Spleen (tissue), 11 donors: Measurements from ENCODE around the gene TFG. TPM values are rescaled to one million over a fixed set of nuclear protein-coding genes. Genes with fewer than 3 reads are reported as not detected.
A peak's percentile ranks its signal among the peaks of the same experiment; 100 is the strongest.

ENCODE experiments used
- DNase-seq: peaks from one replicate; pipeline ENCODE4 v3.0.0-alpha.2; 2020
- H3K27ac ChIP-seq, 8 donors: fragments of 200-600 bp; sonication (generic) in 7 of 8; 1 replicate in 4 of 8; 2 replicates in 4 of 8; pipeline versions ENCODE4 v1.5.0 to v1.8.0; 2016 to 2021; ENCODE audit warnings: inconsistent platforms in 4 of 8, mild to moderate bottlenecking in 4 of 8, moderate library complexity in 1 of 8
- H3K27me3 ChIP-seq, 7 donors: fragments of 200-600 bp; sonication (generic) in 6 of 7; replicated peaks in 1 of 7; 1 replicate in 4 of 7; 2 replicates in 3 of 7; pipeline versions ENCODE4 v1.5.0 to v1.8.0; 2016 to 2021; ENCODE audit warnings: inconsistent platforms in 3 of 7, mild to moderate bottlenecking in 1 of 7
- H3K36me3 ChIP-seq, 6 donors: fragments of 200-600 bp; sonication (generic) in 5 of 6; 1 replicate in 4 of 6; 2 replicates in 2 of 6; pipeline versions ENCODE4 v1.5.0 to v1.8.0; 2016 to 2021; ENCODE audit warnings: inconsistent platforms in 2 of 6
- H3K4me1 ChIP-seq, 6 donors: fragments of 200-600 bp; sonication (generic) in 5 of 6; 1 replicate in 3 of 6; 2 replicates in 3 of 6; pipeline versions ENCODE4 v1.5.0 to v1.8.0; 2016 to 2021; ENCODE audit warnings: inconsistent platforms in 3 of 6
- H3K4me3 ChIP-seq, 8 donors: fragments of 200-600 bp; sonication (generic) in 7 of 8; 1 replicate in 4 of 8; 2 replicates in 4 of 8; pipeline versions ENCODE4 v1.5.0 to v1.8.0; 2016 to 2021; ENCODE audit warnings: inconsistent platforms in 4 of 8, mild to moderate bottlenecking in 4 of 8, moderate library complexity in 2 of 8
- H3K9me3 ChIP-seq, 8 donors: fragments of 200-600 bp; sonication (generic) in 7 of 8; 1 replicate in 4 of 8; 2 replicates in 4 of 8; pipeline versions ENCODE4 v1.5.0 to v1.8.0; 2016 to 2021; ENCODE audit warnings: inconsistent platforms in 4 of 8
- POLR2A ChIP-seq, 3 donors: fragments of 450-650 bp; IDR thresholded peaks; one replicate each; pipeline ENCODE4 v1.5.1; 2017; ENCODE audit warnings: antibody characterized with exemption in 3 of 3, mild to moderate bottlenecking in 1 of 3
- POLR2AphosphoS5 ChIP-seq, 3 donors: sonication (generic); formaldehyde crosslinking; IDR thresholded peaks; one replicate each; pipeline ENCODE4 v1.5.1; 2017; ENCODE audit warnings: antibody characterized with exemption in 3 of 3
- WGBS, 5 donors: extraction: QIAGEN DNeasy Blood & Tissue Kit in 3 of 5; methylation state at CpG; one replicate each; pipeline versions ENCODE4 v1.1.5 to v1.1.7; 2013 to 2018; 5-methylcytosine and 5-hydroxymethylcytosine counted together
- intact Hi-C: fragments of 100-400 bp; cut with DNase I; formaldehyde crosslinking; loops from one replicate; pipeline ENCODE4 v1.15.0; 2023; ENCODE audit warnings: low total_unique reads
- polyA plus RNA-seq, 3 donors: library from polyadenylated mRNA; stranded (reverse); fragments of 200-250 nt; gene quantifications; one replicate each; pipeline ENCODE4 v1.2.1, GENCODE V29; 2013
- total RNA-seq, 7 donors: library from RNA; depleted of rRNA in 3 of 7; stranded (reverse); fragments of >200 nt in 3 of 7; fragmentation: NEBNext Ultra II Directional in 4 of 7; extraction: Animal tissue kit (Norgen Biotek cat#: 25700) in 4 of 7; gene quantifications; one replicate each; pipeline versions ENCODE4 v1.1.0 to v1.2.1, GENCODE V29; 2016 to 2021
- TF ChIP-seq, protein P1 (sequence below), 11 experiments: fragments of 200-600 bp in 7 of 11; fragments of 450-650 bp in 4 of 11; sonication (generic) in 4 of 11; IDR thresholded peaks in 8 of 11; conservative IDR thresholded peaks in 3 of 11; 1 replicate in 7 of 11; 2 replicates in 4 of 11; pipeline versions ENCODE4 v1.4.0 to v1.8.0; 2016 to 2021; ENCODE audit warnings: antibody characterized with exemption in 11 of 11, inconsistent platforms in 4 of 11, mild to moderate bottlenecking in 1 of 11
- donor health status: healthy with polysubstance abuse.
- donor health status: DM: no; HTN: no; CAD: no; lungs with moderate emphysema.
- donor health status: DM: no; HTN: no; CAD: no.
- donor health status: Bipolar disorder and iron deficiency.
- donor health status: healthy.
- donor health status: DM: no; HTN: no; CAD: no.
- donor health status: DM: yes; HTN: yes; CAD: no.

TFG gene
- total and polyA plus RNA-seq, 10 donors: 28.0 to 70.8 (median 56.4) TPM

DNA sequence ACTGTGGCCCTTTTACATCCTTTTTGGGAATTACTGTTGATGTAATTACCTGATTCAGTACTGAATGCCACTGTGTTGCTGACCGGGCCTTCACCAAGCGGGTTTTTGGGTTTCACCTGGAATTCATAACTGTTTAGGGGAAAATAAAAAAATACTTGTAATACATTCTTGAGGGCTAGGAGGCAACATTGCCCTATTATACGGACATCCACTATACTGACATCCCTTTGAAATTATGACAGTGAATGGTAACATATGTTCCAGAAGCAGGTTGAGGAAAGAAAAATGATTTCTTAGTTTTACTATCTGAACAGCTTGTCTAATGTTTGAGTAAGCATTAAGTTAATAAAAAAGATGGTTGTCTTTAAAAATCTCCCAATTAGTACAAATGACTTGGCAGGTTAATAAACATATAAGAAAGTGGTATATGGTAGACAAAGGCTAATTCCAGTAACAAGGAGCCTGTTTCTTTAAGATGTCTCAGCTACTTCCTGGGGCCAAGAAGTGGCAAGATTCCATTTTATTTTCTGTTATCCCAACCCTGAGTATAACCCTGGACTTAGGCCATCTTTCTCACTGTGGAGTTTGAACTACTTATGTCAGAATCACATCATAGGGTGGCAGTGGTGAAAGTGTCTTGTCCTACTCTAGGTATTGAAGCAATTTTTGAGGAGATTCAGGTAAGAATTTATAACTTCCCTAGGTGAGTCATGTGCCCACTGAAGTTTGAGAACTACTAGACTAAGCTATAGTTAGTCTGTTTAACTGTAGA is 45.5 kb downstream of the TFG start:
- WGBS, 5 donors: 74 to 93% (median 76%) methylated on average over 3 of the region's 3 CpGs

DNA sequence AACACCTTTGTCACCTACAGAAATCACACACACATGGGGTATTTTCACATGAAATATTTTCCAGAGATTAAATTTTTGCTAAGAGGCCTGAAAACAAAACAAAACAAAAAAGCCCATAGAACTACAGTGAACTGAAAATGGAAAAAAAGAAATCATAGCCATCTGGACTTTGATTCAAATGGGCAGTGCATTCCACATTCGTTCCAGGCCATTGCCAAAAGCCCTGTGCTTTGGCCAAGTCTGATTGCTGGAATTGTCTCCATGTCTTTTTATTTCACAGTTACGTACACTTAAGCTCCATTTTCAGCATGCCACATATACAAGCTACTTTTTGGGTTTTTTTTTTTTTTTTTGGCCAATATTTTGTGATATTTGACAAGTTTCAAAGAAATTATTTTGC is 47.1 kb downstream of the TFG start:
- intact Hi-C loops: no loop called here
- Histone ChIP-seq H3K27ac (no peak overlapping the region), H3K4me3 (no peak overlapping the region), H3K4me1 (no peaks in the 10 kb centered on the region), H3K9me3 (no peaks in the 10 kb centered on the region), H3K36me3 (peaks cover 0 to 45% (median 20%) of the 10 kb centered on the region in 6 donors), H3K27me3 (no peaks in the 10 kb centered on the region)
- 67 to 96% (median 79%) methylated on average over 2 of the region's 2 CpGs for WGBS, 5 donors
- DNase-seq: no peak
- TF ChIP-seq POLR2AphosphoS5 (IDR thresholded peaks at IDR 0.05): no peak
- no peak for TF ChIP-seq POLR2A (IDR thresholded peaks at IDR 0.05)
- TF ChIP-seq, protein P1, sequence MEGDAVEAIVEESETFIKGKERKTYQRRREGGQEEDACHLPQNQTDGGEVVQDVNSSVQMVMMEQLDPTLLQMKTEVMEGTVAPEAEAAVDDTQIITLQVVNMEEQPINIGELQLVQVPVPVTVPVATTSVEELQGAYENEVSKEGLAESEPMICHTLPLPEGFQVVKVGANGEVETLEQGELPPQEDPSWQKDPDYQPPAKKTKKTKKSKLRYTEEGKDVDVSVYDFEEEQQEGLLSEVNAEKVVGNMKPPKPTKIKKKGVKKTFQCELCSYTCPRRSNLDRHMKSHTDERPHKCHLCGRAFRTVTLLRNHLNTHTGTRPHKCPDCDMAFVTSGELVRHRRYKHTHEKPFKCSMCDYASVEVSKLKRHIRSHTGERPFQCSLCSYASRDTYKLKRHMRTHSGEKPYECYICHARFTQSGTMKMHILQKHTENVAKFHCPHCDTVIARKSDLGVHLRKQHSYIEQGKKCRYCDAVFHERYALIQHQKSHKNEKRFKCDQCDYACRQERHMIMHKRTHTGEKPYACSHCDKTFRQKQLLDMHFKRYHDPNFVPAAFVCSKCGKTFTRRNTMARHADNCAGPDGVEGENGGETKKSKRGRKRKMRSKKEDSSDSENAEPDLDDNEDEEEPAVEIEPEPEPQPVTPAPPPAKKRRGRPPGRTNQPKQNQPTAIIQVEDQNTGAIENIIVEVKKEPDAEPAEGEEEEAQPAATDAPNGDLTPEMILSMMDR (IDR thresholded peaks at IDR 0.05 in 8 of 11, conservative IDR thresholded peaks at IDR 0.05 in 3 of 11): no peak

More for the DNA sequence above, 45.5 kb downstream of the TFG start:
- H3K27me3 ChIP-seq: no peaks in the 10 kb centered on the region
- no peaks in the 10 kb centered on the region for H3K9me3 ChIP-seq
- H3K27ac ChIP-seq: no peak overlapping the region
- no peak overlapping the region for H3K4me3 ChIP-seq
- peaks cover 0 to 62% (median 35%) of the 10 kb centered on the region in 6 donors for H3K36me3 ChIP-seq
- TF ChIP-seq, protein P1 (IDR thresholded peaks at IDR 0.05 in 8 of 11, conservative IDR thresholded peaks at IDR 0.05 in 3 of 11): no peak
- TF ChIP-seq POLR2AphosphoS5 (IDR thresholded peaks at IDR 0.05) (no peak), POLR2A (IDR thresholded peaks at IDR 0.05) (no peak)
- intact Hi-C loops: no loop called here
- no peaks in the 10 kb centered on the region for H3K4me1 ChIP-seq
- no peak for DNase-seq

DNA sequence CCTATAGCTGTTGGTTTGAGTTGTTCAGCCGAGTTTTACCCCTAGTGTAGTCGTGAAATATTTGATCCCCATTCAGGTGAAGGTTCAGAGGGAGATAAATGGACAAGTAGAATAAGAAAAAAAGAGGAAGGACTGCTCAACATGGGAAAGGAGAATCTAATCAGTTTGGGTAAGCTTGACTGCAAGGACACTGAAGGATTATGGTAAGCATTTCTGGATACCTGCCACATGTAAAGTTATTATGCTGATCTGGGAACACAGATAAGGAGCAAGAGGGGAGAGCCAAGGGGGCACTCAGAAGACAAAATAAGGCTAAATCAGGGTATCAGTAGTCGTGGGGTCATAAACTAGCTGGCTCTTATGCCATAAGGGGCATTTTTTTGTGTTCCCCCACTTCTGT is 49.9 kb downstream of the TFG start:
- DNase-seq: no peak
- no peaks in the 10 kb centered on the region for H3K27me3 ChIP-seq
- 37 to 55% (median 43%) methylated on average over 3 of the region's 3 CpGs for WGBS, 5 donors
- no peak overlapping the region for H3K27ac ChIP-seq
- intact Hi-C loops: no loop called here
- H3K4me1 ChIP-seq: no peaks in the 10 kb centered on the region
- peaks cover 0 to 18% (median 5%) of the 10 kb centered on the region in 6 donors for H3K36me3 ChIP-seq
- H3K4me3 ChIP-seq: no peak overlapping the region
- H3K9me3 ChIP-seq: no peaks in the 10 kb centered on the region
- TF ChIP-seq POLR2AphosphoS5 (IDR thresholded peaks at IDR 0.05) (no peak), POLR2A (IDR thresholded peaks at IDR 0.05) (no peak)
- TF ChIP-seq, protein P1 (IDR thresholded peaks at IDR 0.05 in 8 of 11, conservative IDR thresholded peaks at IDR 0.05 in 3 of 11): no peak

DNA sequence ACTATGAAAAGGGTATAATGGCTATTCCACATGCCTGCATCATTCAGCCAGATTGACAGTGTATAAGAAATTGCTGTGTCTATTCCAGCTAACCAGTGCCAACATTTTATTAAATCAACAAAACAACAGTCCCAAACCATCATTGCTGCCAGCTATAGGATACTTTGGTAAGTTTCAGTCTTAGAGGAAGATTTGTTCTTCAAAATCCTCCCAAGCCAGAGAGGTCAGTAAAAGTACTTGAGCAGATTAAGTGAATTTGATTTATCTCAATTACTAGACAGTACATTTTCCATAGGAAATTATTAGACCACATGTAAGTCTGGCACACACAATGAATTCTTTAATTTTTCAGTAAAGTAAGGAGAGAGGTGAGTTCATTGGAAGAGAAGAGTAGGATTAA is 50.7 kb downstream of the TFG start:
- Histone ChIP-seq H3K27ac (peak overlapping the region in 2 of 8 donors; percentile 5 to 13), H3K4me1 (no peaks in the 10 kb centered on the region), H3K27me3 (no peaks in the 10 kb centered on the region), H3K9me3 (no peaks in the 10 kb centered on the region), H3K4me3 (no peak overlapping the region), H3K36me3 (peaks cover 0 to 10% (median under 1%) of the 10 kb centered on the region in 6 donors)
- no peak for DNase-seq
- TF ChIP-seq, protein P1 (IDR thresholded peaks at IDR 0.05 in 8 of 11, conservative IDR thresholded peaks at IDR 0.05 in 3 of 11): no peak
- TF ChIP-seq POLR2A (IDR thresholded peaks at IDR 0.05): no peak
- TF ChIP-seq POLR2AphosphoS5 (IDR thresholded peaks at IDR 0.05): no peak
- intact Hi-C loops: no loop called here
